Stimulated activated CD8-positive, alpha-beta memory T cell treated with anti-CD3 and anti-CD28 coated beads, Interleukin-15, amount 100 ng/mL, for 1 hour (primary cell): ENCODE measurements around the gene ZNF367.

Source experiments
- DNase-seq: peaks from one replicate; pipeline ENCODE4 v3.0.0-alpha.2; 2020; ENCODE audit warnings: low read depth

The ZNF367 gene

DNA sequence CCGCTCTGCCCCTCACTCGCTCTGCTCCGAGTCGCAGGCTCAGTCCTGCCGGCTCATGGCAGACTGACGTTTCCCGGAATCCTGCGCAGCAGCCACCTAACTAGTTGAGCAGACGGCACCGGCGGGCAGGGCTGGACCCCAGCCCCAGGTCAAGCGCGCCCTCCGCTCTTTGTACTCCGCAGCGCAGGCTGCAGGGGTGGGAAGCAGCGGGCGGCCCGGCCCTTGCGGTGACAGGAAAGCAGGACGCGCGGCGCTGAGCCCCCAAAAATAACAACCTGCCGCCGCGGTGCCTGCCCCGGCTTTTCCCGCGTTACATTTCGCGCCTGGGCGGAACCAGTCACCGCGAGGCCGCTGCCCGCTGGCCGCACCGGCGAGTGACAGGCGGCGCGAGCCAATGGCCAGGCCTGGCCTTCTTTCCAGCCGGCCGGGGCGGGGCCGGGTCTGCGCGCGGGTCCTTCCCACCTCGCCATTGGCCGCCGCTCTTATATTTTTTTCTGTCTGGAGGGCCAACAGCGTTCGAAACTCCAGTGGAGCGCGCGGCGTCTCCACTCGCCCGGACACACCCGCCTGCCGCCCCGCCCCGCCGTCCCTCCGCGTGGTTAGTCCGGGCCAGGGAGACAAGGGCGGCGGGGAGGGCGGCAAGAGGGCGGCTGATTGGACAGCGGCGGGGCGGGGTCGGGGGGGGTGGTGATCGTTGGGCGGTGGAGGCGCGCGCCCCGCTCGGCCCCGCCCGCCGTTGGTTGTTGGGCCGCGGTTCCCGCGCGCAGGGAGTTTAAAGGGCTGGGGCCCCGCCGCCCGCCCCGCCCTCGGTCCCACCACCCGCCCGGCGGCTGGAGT is at the start of gene ZNF367:
Gene ZNF367 (minus strand): TSS at position 288 of the 837 bp plus-strand sequence. CDS start 338 bp downstream, outside the sequence.
- peak; percentile 74 for DNase-seq

DNA sequence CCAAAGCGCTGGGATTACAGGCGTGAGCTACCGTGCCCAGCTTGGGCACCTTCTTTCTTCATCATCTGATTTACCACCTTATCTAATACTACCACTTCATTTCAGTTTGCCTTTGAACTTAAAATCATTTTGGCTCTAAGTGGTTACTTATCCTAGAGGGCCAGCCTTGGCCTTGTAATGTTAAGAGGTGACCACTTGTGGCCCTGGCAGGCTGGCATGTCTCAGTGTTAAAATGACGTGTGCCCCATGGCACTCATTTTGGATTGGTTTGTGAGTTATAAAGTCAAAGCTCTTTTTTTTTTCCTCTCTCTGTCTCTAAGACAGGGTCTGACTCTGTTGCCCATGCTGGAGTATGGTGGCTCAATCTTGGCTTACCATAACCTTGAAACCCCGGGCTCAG is 49.6 kb upstream of the ZNF367 start:
- DNase-seq = no peak

GRCh38 chr9:96464426-96464825 is 46.3 kb upstream of the ZNF367 start:
- DNase-seq = no peak

DNA sequence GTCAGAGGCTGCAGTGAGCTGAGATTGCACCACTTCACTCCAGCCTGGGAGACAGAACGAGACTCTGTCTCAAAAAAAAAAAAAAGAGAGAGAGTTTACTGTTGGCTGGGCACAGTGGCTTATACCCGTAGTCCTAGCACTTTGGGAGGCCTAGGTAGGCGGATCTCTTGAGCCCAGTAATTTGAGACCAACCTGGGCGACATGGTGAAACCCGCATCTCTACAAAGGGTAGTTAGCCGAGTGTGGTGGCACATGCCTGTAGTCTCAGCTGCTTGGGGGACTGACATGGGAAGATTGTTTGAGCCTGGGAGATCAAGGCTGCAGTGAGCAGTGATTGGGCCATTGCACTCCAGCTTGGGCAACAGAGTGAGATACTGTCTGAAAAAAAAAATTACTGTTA is 44.4 kb upstream of the ZNF367 start:
- no peak for DNase-seq

DNA sequence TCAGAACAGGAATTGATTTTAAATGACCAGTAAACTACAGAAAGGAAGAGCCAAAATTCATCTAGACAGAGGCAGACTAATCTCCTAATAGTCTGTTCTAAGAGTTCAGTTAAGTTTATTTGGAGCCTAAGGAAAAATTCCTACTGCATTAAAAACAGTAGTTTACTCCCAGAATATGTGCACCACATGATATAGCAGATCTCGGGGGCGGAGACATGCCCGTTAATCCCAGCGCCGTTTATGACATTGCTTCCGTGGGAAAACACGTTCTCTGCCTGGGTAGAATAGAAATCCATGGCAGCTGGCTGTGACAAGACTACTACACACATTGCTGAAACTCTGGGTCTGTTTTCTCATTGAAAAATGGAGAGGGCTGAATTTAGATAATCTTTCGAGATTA is 43.2 kb upstream of the ZNF367 start:
- no peak for DNase-seq

DNA sequence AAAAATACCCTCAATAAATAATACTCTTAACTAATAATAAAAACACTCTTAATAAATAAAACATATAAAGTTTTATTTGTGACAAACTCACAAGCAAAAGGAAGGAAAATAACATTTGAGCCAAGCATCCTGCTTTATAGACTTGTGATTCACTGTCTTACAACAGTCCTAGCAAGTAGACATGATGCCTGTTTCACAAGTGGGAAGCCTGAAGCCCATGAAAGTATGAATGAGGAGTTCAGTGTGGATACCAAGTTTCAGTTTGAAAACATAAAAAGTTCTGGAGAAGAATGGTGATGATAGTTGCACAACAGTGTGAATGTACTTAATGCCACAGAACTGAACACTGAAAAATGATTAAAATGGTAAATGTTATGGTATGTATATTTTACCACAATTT is 42.7 kb upstream of the ZNF367 start:
- DNase-seq = no peak

DNA sequence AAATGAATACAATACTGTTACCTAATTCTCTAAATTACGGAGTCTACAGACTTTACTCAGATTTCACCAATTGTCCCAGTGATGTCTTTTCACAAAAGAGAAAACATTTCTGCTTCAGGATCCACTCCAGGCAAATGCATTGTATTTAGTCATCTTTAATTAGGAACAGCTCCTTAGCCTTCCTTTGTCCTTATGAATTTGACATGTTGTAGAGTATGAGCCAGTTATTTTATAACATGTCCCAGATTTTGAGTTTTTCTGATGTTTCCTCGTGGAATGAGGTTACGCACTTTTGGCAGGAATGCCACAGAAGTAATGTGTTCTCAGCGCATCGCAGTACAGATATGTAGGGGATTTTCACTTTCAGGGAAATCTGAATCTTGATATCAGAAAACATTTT is 42.3 kb upstream of the ZNF367 start:
- no peak for DNase-seq

- no peak for DNase-seq
These were observed 41.3 kb upstream of the ZNF367 start for GRCh38 chr9:96459268-96460007.

DNA sequence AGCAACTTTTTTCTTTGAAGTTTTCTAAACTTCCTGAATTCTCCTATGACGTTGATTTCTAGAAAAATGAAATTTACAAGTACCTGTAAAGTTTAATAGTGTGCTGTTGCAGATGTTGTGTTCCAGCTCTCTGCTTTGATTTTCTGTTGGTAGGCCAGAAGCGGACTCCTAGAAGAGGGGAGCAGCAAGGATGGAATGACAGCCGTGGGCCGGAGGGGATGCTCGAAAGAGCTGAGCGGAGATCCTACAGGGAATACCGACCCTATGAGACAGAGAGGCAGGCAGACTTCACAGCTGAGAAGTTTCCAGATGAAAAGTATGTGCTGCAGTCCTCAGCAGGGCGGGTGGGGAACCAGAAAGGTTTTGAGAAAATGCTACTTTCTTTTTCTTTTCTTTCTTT is 40.1 kb upstream of the ZNF367 start:
- no peak for DNase-seq

DNA sequence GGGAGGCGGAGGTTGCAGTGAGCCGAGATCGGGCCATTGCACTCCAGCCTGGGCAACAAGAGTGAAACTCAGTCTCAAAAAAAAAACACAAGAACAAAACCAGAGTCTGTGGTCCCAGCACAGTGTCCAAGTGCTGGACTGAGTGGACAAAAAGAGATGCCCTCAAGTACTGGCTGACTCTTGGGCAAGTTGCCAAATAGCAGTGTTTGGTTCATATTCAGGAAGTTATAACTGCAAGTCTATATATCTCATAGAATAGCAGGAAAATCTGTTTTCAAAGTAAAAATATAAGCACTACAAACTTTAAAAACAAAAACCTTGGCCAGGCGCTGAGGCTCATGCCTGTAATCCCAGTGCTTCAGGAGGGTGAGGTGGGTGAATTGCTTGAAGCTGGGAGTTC is 39.1 kb upstream of the ZNF367 start:
- no peak for DNase-seq

GRCh38 chr9:96453625-96454024 is 35.5 kb upstream of the ZNF367 start:
- DNase-seq = no peak

DNA sequence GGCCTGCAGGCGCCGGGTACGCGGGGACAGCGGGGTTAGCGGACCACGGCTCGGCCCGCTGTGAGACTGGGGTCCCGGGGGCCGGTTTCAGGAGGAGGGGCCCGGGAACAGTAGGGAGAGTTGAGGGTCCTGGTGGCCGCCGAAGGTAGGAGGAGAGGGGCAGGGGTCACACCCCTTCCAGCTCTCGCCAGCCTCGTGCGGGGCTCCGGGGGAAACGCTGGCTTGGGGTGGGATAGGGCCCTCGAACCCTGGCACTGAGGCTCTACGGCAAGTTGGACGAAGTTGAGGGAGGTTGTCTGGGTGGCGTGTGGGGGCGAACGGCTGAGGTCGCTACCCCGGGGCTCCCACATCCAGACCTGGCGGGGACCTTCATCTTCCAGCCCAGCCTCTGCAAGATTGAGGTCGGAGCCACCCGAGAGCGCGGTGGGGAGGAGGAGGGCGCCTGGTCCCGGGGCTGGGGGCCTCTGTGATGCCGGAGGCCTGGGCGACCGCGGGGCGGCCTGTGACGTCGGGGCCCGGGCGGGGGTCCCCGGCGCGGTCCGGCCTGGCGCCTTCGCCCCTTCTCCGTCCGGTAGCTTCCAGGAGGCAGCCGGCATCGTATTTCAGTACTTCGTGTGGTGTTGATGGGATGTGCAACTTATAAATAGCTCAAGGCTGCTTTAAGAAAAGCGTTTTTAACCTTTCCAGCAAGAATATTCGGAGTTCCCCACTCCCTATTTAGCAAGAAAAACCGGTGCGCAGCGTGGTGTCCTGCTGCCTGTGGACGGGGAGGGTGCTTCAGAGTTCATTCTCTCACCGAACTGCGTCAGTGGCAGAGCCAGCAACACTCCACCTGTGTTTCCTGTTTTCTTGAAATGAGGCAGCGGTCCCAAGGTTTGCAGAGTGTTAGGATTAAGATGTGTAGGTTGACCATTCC is 32.7 kb upstream of the ZNF367 start:
- DNase-seq = no peak

GRCh38 chr9:96449845-96450612 is 31.9 kb upstream of the ZNF367 start, which contains the start of gene HABP4:
HABP4 (plus strand) TSS chr9:96450169; CDS start chr9:96450280, 111 bp downstream.
- peak; percentile 92 for DNase-seq

GRCh38 chr9:96449523-96449844 is 31.3 kb upstream of the ZNF367 start:
- no peak for DNase-seq

GRCh38 chr9:96448546-96449170 is 30.5 kb upstream of the ZNF367 start:
- no peak for DNase-seq

GRCh38 chr9:96447406-96447805 is 29.2 kb upstream of the ZNF367 start:
- DNase-seq = no peak

DNA sequence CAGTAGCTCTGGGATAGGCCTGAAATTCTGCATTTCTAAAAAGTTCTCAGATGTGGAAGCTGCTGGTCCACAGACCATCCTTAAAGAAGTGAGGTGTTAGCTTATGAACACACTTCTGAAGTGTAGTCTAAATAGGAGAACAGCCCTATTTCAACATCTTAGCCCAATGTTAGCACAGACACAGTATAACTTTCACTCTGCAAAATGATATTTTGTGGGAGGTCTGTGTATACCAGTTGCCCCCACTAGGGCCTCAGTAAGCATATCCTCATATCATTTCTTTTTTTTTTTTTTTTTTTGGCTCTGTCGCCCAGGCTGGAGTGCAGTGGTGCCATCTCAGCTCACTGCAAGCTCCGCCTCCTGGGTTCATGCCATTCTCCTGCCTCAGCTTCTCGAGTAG is 24.3 kb upstream of the ZNF367 start:
- no peak for DNase-seq

- no peak for DNase-seq
These were observed 23.8 kb upstream of the ZNF367 start for GRCh38 chr9:96441798-96442445.

GRCh38 chr9:96440671-96441199 is 22.6 kb upstream of the ZNF367 start:
- no peak for DNase-seq

DNA sequence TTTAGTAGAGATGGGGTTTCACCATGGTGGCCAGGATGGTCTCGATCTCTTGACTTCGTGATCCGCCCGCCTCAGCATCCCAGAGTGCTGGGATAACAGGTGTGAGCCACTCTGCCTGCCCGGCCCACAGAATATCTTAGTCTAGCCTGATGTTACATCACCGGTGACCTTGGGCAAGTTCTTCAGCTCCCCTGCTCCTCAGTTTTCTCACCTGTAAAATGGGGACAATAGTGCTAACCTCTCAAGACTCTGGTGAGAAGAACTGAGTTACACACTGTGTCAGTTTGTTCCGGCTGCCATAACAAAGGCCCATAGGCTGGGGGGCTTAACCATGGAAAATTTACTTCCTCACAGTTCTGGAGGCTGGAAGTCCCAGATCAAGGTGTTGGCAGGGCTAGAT is 19.3 kb upstream of the ZNF367 start:
- DNase-seq = no peak
